ENCODE results near the gene FBXW8. TPM values are rescaled to one million over a fixed set of nuclear protein-coding genes. Genes with fewer than 3 reads are reported as not detected.

FBXW8 gene
- total RNA-seq, 1 donor from 2014 or later = 10.4 TPM

- intact Hi-C loops (cut with DNase I) = no loop called here
- no peak for DNase-seq (ENCODE audit: low spot score)
Measured at GRCh38 chr12:117058442-117059072, 147.8 kb downstream of the FBXW8 start.

- DNase-seq (ENCODE audit: low spot score) = no peak
- intact Hi-C loops (cut with DNase I) = no loop called here
Measured at GRCh38 chr12:117059156-117059555, 148.4 kb downstream of the FBXW8 start.

- no peak for DNase-seq (ENCODE audit: low spot score)
- intact Hi-C loops (cut with DNase I) = no loop called here
Measured at GRCh38 chr12:117060246-117060928, 149.6 kb downstream of the FBXW8 start.

- intact Hi-C loops (cut with DNase I) = no loop called here
- no peak for DNase-seq (ENCODE audit: low spot score)
Measured at GRCh38 chr12:117060929-117061305, 150.2 kb downstream of the FBXW8 start.

- DNase-seq (ENCODE audit: low spot score) = no peak
- intact Hi-C loops (cut with DNase I) = no loop called here
Measured at GRCh38 chr12:117061555-117062079, 150.9 kb downstream of the FBXW8 start.

- DNase-seq (ENCODE audit: low spot score) = peak; percentile 83
- intact Hi-C loops (cut with DNase I) = no loop called here
Measured at GRCh38 chr12:117063162-117063911, 152.6 kb downstream of the FBXW8 start.

- no peak for DNase-seq (ENCODE audit: low spot score)
- intact Hi-C loops (cut with DNase I) = no loop called here
Measured at GRCh38 chr12:117064049-117064448, 153.3 kb downstream of the FBXW8 start.

- no peak for DNase-seq (ENCODE audit: low spot score)
- intact Hi-C loops (cut with DNase I) = no loop called here
Measured at GRCh38 chr12:117064596-117064995, 153.8 kb downstream of the FBXW8 start.

GRCh38 chr12:117067016-117067415 lies 156.3 kb downstream of the FBXW8 start:
- DNase-seq (ENCODE audit: low spot score) = no peak
- intact Hi-C loops (cut with DNase I) = no loop called here

GRCh38 chr12:117067638-117068037 lies 156.9 kb downstream of the FBXW8 start:
- DNase-seq (ENCODE audit: low spot score) = no peak
- intact Hi-C loops (cut with DNase I) = loop anchor here (1.0 kb wide), 1 partner anchor 16 kb away; no protein-coding TSS in a partner anchor

- intact Hi-C loops (cut with DNase I) = loop anchor here (1.0 kb wide), 1 partner anchor 17 kb away; no protein-coding TSS in a partner anchor
- DNase-seq (ENCODE audit: low spot score) = no peak
Measured at GRCh38 chr12:117068492-117068891, 157.7 kb downstream of the FBXW8 start.

GRCh38 chr12:117069101-117069797 lies 158.5 kb downstream of the FBXW8 start:
- intact Hi-C loops (cut with DNase I) = no loop called here
- no peak for DNase-seq (ENCODE audit: low spot score)

- intact Hi-C loops (cut with DNase I) = no loop called here
- DNase-seq (ENCODE audit: low spot score) = peak; percentile 84
Measured at GRCh38 chr12:117069926-117070900, 159.5 kb downstream of the FBXW8 start.

- no peak for DNase-seq (ENCODE audit: low spot score)
- intact Hi-C loops (cut with DNase I) = no loop called here
Measured at GRCh38 chr12:117071009-117071408, 160.3 kb downstream of the FBXW8 start.

GRCh38 chr12:117072106-117072505 lies 161.4 kb downstream of the FBXW8 start:
- intact Hi-C loops (cut with DNase I) = no loop called here
- no peak for DNase-seq (ENCODE audit: low spot score)

GRCh38 chr12:117072736-117073490 lies 162.2 kb downstream of the FBXW8 start:
- DNase-seq (ENCODE audit: low spot score) = no peak
- intact Hi-C loops (cut with DNase I) = no loop called here

- no peak for DNase-seq (ENCODE audit: low spot score)
Measured at GRCh38 chr12:117073611-117074010, 162.9 kb downstream of the FBXW8 start.

More at GRCh38 chr12:117073611-117074010, 162.9 kb downstream of the FBXW8 start:
- intact Hi-C loops (cut with DNase I) = no loop called here
